Activated CD4-positive, alpha-beta T cell treated with anti-CD3 and anti-CD28 coated beads, Interleukin-2, amount 10 ng/mL, durations not matched to agents 7 days and 5 days (primary cell): Measurements from ENCODE around the gene TMEM132C. TPM values are rescaled to one million over a fixed set of nuclear protein-coding genes. Genes with fewer than 3 reads are reported as not detected.

ENCODE experiments used
- CTCF ChIA-PET: fragments of 350-600 bp; sonication (Branson Sonifier 250); formaldehyde crosslinking; loops from one replicate; lab custom pipeline; 2021; ENCODE audit warnings: antibody characterized with exemption; lab: Charles Lee
- POLR2A ChIA-PET: fragments of 350-600 bp; sonication (Branson Sonifier 250); formaldehyde crosslinking; loops from one replicate; lab custom pipeline; 2021; ENCODE audit warnings: antibody characterized with exemption; lab: Charles Lee
- DNase-seq: peaks from one replicate; pipeline ENCODE4 v3.0.0-alpha.2; 2020
- H3K27ac Mint-ChIP-seq: one replicate; pipeline ENCODE4 v1.8.0; 2021; ENCODE audit warnings: mild to moderate bottlenecking, moderate library complexity, mixed read lengths
- H3K27me3 Mint-ChIP-seq: one replicate; pipeline ENCODE4 v1.8.0; 2021; ENCODE audit warnings: mixed read lengths
- H3K36me3 Mint-ChIP-seq: one replicate; pipeline ENCODE4 v1.8.0; 2021; ENCODE audit warnings: low read depth, mixed read lengths
- H3K4me1 Mint-ChIP-seq: one replicate; pipeline ENCODE4 v1.8.0; 2021; ENCODE audit warnings: mixed read lengths
- H3K4me3 Mint-ChIP-seq: one replicate; pipeline ENCODE4 v1.8.0; 2021; ENCODE audit warnings: mild to moderate bottlenecking, moderate library complexity, mixed read lengths
- H3K9me3 Mint-ChIP-seq: one replicate; pipeline ENCODE4 v1.8.0; 2021; ENCODE audit warnings: mixed read lengths
- microRNA-seq: library from miRNA; unstranded; fragments of <30 nt; microRNA quantifications from one replicate; pipeline ENCODE4 v1.2.0, GENCODE V29; 2021; ENCODE audit warnings: borderline microRNAs expressed, borderline replicate concordance
- total RNA-seq, 2 experiments: library from RNA; stranded (reverse); gene quantifications; one replicate each; pipeline ENCODE4 v1.2.3, GENCODE V29; 2021

The TMEM132C gene
- total RNA-seq, 2 experiments from 2014 or later = not detected

- H3K27ac Mint-ChIP-seq = no peak overlapping the region
- H3K9me3 Mint-ChIP-seq = no peaks in the 10 kb centered on the region
- no peaks in the 10 kb centered on the region for H3K36me3 Mint-ChIP-seq
- no peak overlapping the region for H3K4me3 Mint-ChIP-seq
- H3K27me3 Mint-ChIP-seq = peaks cover 9% of the 10 kb centered on the region
- no peaks in the 10 kb centered on the region for H3K4me1 Mint-ChIP-seq
- CTCF ChIA-PET = interaction anchor here (0.6 kb wide), 2 partner anchors 111 to 139 kb away, joined by 3 to 6 read pairs; no protein-coding TSS in a partner anchor
- POLR2A ChIA-PET = no interaction called here
- no peak for DNase-seq
Observed at GRCh38 chr12:128729628-128730121, 462.7 kb downstream of the TMEM132C start.

- H3K4me1 Mint-ChIP-seq = no peaks in the 10 kb centered on the region
- ChIA-PET POLR2A (no interaction called here), CTCF (interaction anchor here (0.6 kb wide), 1 partner anchor 289 kb away, joined by 3 read pairs; no protein-coding TSS in a partner anchor)
- no peak for DNase-seq
- H3K27me3 Mint-ChIP-seq = peaks cover 8% of the 10 kb centered on the region
- H3K36me3 Mint-ChIP-seq = no peaks in the 10 kb centered on the region
- no peak overlapping the region for H3K27ac Mint-ChIP-seq
- H3K4me3 Mint-ChIP-seq = no peak overlapping the region
- peaks cover 9% of the 10 kb centered on the region for H3K9me3 Mint-ChIP-seq
Observed at GRCh38 chr12:128734371-128734770, 467.4 kb downstream of the TMEM132C start.

DNA sequence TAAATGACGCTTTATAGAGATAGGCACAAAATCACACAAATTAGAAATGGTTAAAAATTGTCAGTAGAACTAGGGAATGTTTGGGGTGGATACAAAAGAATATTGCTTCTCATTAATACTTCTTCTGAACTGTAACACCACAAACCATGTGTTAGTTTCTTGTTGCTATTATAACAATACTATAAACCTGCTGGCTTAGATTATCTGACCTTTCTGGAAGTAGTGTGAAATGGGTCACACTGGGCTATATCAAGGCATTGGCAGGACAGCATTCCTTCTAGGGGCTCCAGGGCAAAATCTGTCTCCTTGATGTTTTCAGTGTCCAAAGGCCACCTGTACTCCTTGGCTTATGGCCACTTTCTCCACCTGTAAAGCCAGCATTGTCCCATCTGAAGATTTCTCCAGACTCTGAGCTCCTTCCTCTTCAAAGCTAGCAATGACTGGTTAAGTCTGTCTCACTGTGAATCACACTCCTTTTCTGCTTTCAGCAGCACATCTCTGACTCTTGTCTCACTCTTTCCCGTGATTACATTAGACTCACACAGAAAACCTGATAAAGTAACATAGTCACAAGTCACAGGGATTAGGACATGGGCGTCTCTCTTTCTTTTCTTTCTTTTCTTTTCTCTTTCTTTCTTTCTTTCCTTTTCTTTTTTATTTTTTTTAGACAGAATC lies 470.5 kb downstream of the TMEM132C start:
- POLR2A ChIA-PET = no interaction called here

DNA sequence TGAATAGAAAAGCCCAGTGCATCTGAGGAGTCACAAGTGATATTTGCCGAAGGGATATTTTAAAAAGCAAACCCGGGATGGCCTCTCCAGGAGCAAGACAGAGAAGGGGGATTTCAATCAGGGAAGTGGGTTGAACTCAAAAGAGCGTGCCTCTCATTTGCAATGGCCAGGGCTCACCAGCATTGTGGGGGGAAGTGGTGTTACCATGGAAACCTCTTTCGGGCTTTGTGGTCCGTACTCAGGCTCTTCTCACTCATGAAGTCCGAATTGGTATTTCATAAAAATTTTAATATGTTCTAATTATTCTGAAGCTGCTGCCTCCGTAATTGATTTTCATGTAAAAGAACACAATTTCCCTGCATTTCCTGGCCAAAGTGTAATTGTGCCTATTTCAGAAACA lies 476.9 kb downstream of the TMEM132C start:
- ChIA-PET CTCF (no interaction called here), POLR2A (no interaction called here)
- Mint-ChIP-seq H3K27me3 (no peaks in the 10 kb centered on the region), H3K4me1 (no peaks in the 10 kb centered on the region), H3K4me3 (no peak overlapping the region), H3K27ac (no peak overlapping the region), H3K36me3 (no peaks in the 10 kb centered on the region), H3K9me3 (peaks cover 4% of the 10 kb centered on the region)
- no peak for DNase-seq

More for the DNA sequence above, 470.5 kb downstream of the TMEM132C start:
- Mint-ChIP-seq H3K4me1 (no peaks in the 10 kb centered on the region), H3K27me3 (peaks cover 4% of the 10 kb centered on the region), H3K9me3 (peaks cover 9% of the 10 kb centered on the region), H3K36me3 (no peaks in the 10 kb centered on the region), H3K27ac (no peak overlapping the region), H3K4me3 (no peak overlapping the region)
- CTCF ChIA-PET = no interaction called here
- DNase-seq = no peak

DNA sequence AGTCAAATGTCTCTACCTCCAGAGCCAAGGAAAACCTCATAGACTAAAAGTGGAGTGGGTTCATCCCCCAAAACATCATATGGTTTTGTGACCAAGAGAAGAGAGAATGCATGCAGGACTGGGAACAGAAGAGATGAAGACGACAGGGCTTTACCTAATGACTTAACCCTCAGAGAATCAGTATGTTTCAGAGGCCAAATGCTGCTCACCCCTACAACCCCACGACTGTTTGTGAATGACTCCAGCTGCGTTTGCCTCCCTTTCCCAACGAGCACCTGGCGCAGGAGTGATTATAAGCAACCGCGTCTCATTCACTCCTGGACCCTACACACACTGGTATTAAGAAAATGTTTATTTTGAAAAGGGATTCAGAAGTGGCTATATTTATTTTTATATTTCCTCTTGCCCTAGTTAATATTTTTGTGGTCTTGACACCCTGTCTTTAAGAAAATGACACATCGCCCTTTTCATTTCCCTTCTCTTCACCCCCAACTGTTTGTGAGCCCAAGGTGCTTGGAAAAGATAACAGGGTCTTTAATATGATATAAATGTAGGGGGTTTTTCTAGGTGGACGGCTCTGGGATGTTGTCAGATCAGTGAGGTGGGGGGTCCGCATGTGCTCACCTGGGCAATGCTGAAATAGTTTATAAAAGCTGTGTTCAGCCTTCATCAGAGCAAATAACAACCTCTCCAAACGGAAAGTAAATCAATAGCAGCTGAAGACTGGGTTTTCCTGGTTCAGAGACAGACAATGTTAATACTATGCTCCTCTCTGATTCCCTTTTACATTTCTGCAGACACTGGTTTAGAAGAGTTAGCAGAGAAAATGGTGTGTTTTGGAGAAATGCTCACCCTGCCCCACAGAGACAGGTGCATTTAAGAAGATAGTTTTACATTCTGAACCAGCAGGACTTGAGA lies 479.1 kb downstream of the TMEM132C start:
- H3K4me1 Mint-ChIP-seq = no peaks in the 10 kb centered on the region
- no peaks in the 10 kb centered on the region for H3K9me3 Mint-ChIP-seq
- H3K27me3 Mint-ChIP-seq = no peaks in the 10 kb centered on the region
- no peak overlapping the region for H3K4me3 Mint-ChIP-seq
- ChIA-PET POLR2A (no interaction called here), CTCF (no interaction called here)
- no peak for DNase-seq
- H3K36me3 Mint-ChIP-seq = no peaks in the 10 kb centered on the region
- no peak overlapping the region for H3K27ac Mint-ChIP-seq

GRCh38 chr12:128747441-128747840 lies 480.5 kb downstream of the TMEM132C start:
- Mint-ChIP-seq H3K9me3 (no peaks in the 10 kb centered on the region), H3K36me3 (no peaks in the 10 kb centered on the region), H3K27me3 (no peaks in the 10 kb centered on the region), H3K27ac (no peak overlapping the region), H3K4me1 (no peaks in the 10 kb centered on the region), H3K4me3 (no peak overlapping the region)
- CTCF ChIA-PET = interaction anchor here (1.4 kb wide), 1 partner anchor 52 kb away, joined by 3 read pairs; no protein-coding TSS in a partner anchor
- POLR2A ChIA-PET = no interaction called here
- DNase-seq = no peak

DNA sequence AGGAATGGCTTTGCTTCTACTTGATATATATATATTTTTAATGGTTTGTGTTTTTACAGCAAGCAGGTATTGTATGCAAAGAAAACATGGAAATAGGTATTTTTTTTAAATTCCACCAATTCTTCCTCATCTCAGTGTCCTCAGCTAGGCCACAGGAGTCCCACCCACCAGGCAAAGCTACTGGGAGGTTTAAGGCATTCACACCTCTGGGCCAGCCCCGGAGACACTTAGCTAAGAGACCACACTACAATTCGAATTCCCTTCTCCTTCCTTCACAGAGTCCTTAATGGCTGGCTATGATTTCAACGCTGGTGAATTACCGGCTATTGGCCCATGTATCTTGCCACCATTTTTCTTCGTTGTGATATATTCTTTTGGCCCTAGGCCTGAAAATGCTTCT lies 485.4 kb downstream of the TMEM132C start:
- CTCF ChIA-PET = no interaction called here
- Mint-ChIP-seq H3K36me3 (no peaks in the 10 kb centered on the region), H3K9me3 (no peaks in the 10 kb centered on the region), H3K27me3 (no peaks in the 10 kb centered on the region), H3K27ac (no peak overlapping the region), H3K4me1 (no peaks in the 10 kb centered on the region), H3K4me3 (no peak overlapping the region)
- DNase-seq = no peak
- POLR2A ChIA-PET = no interaction called here

DNA sequence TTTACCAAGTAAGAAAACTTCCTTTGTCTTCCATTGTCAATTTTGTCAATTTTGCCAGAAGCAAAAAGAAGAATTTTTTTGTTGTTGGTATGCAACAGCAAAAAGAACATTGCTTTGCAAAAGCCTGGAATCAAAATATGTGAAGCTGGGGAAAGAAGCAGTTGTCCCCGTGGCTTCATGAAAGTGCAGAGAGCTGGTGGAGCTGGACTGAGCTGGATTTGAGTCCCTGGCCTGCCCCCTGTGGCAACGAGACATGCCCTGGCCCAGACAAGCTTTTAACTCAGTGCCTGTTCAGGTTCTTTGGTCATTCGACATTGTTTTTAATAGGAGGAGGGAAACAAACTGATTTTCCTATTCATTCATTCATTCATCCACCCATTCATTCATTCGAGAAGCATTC lies 486.5 kb downstream of the TMEM132C start:
- Mint-ChIP-seq H3K4me3 (no peak overlapping the region), H3K4me1 (no peaks in the 10 kb centered on the region), H3K36me3 (no peaks in the 10 kb centered on the region), H3K27me3 (no peaks in the 10 kb centered on the region), H3K9me3 (no peaks in the 10 kb centered on the region), H3K27ac (no peak overlapping the region)
- DNase-seq = no peak
- ChIA-PET POLR2A (interaction anchor here (0.7 kb wide), 1 partner anchor 103 kb away, joined by 3 read pairs; no protein-coding TSS in a partner anchor), CTCF (no interaction called here)

DNA sequence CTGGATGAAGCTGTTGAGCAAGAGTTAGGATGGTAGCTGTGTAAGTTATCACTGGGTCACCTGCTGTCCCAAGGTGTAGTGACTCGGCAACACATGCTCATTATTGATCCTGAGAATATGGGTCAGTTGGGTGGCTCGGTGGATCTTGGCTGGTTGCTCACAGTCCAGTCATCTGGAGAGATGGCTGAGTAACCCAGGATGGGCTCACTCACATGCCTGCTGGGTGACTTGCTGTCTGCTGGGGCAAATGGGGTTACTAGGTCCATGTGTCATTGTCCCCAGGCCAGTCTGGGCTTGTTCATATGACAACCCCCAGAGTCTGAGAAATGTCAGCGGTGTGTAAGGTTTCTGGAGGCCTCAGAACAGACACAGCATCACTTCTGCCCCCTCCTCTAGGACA lies 487.3 kb downstream of the TMEM132C start:
- Mint-ChIP-seq H3K27ac (no peak overlapping the region), H3K9me3 (no peaks in the 10 kb centered on the region), H3K36me3 (no peaks in the 10 kb centered on the region), H3K4me1 (no peaks in the 10 kb centered on the region), H3K4me3 (no peak overlapping the region), H3K27me3 (no peaks in the 10 kb centered on the region)
- CTCF ChIA-PET = no interaction called here
- no peak for DNase-seq
- POLR2A ChIA-PET = no interaction called here

GRCh38 chr12:128755566-128755965 lies 488.6 kb downstream of the TMEM132C start:
- ChIA-PET CTCF (no interaction called here), POLR2A (no interaction called here)
- Mint-ChIP-seq H3K27me3 (no peaks in the 10 kb centered on the region), H3K27ac (no peak overlapping the region), H3K9me3 (no peaks in the 10 kb centered on the region), H3K4me1 (no peaks in the 10 kb centered on the region), H3K36me3 (no peaks in the 10 kb centered on the region), H3K4me3 (no peak overlapping the region)
- DNase-seq = no peak

Small RNA genes lying within 50 kb of the gene (microRNA-seq; reads per million reads assigned to microRNA genes)
- gene MIR3612 = not detected
- not detected for gene MIR4419B
